ENCODE data around the gene ABR.

DNA sequence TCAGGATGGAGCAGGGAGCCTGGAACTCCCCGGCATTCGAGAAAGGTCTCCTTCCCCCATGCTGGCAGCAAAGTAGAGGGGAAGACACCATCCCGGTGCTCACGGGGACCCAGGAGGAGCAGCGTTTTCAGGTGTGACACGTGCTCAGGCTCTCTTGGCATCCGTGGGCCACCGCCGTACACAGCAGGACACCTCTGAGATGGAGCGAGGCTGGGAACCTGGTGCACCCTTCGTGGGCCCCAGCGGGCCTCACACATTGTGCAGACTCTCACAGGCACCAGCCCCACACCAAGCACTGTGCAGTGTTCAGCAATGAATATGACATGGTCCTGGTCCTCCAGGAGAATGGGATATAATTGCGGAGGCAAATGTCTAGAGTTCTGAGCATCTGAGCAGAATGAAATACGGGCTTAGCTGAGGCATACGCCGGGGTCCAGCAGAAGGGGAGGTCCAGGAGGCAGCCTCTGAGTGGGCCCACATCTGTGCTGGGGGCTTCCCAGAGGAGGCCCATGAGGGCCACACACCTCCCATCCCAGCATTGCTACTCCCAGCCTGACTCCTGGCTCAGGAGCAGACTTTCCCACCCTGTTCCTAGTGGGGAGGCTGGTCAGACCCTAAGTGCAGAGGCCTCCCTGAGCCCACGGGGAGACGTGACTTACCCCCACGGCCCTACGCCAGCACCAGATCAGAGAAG, 72.6 kb downstream of the ABR start:
- TF ChIP-seq, protein P1, sequence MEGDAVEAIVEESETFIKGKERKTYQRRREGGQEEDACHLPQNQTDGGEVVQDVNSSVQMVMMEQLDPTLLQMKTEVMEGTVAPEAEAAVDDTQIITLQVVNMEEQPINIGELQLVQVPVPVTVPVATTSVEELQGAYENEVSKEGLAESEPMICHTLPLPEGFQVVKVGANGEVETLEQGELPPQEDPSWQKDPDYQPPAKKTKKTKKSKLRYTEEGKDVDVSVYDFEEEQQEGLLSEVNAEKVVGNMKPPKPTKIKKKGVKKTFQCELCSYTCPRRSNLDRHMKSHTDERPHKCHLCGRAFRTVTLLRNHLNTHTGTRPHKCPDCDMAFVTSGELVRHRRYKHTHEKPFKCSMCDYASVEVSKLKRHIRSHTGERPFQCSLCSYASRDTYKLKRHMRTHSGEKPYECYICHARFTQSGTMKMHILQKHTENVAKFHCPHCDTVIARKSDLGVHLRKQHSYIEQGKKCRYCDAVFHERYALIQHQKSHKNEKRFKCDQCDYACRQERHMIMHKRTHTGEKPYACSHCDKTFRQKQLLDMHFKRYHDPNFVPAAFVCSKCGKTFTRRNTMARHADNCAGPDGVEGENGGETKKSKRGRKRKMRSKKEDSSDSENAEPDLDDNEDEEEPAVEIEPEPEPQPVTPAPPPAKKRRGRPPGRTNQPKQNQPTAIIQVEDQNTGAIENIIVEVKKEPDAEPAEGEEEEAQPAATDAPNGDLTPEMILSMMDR (conservative IDR thresholded peaks at IDR 0.05; ENCODE audit: low read depth, low read length), result no peak
- no peak for TF ChIP-seq EZH2 (IDR thresholded peaks at IDR 0.05; ENCODE audit: low read length, unreplicated experiment)
